ENCODE data around the gene GZMM.
A peak's percentile ranks its signal among the peaks of the same experiment; 100 is the strongest.
"Not testable (repeated sequence)": the region's sequence is repeated elsewhere in the genome, so short reads cannot be mapped to it uniquely, and the experiment has no call there.

GZMM gene

DNA sequence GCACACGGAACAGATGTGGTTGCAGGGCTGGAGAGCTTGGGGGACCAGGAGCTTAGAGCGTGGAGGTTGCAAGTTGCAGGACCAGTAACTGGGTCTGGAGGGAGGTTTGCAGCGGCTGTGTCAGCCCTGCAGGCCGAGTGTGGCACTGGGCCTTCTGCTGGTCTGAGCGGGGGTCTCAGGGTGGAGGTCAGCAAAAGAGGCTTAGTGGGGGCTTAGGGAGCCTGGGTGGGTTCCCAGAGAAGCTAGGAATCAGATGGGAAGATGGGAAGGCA, 40.1 kb downstream of the GZMM start:
- no peak for DNase-seq

DNA sequence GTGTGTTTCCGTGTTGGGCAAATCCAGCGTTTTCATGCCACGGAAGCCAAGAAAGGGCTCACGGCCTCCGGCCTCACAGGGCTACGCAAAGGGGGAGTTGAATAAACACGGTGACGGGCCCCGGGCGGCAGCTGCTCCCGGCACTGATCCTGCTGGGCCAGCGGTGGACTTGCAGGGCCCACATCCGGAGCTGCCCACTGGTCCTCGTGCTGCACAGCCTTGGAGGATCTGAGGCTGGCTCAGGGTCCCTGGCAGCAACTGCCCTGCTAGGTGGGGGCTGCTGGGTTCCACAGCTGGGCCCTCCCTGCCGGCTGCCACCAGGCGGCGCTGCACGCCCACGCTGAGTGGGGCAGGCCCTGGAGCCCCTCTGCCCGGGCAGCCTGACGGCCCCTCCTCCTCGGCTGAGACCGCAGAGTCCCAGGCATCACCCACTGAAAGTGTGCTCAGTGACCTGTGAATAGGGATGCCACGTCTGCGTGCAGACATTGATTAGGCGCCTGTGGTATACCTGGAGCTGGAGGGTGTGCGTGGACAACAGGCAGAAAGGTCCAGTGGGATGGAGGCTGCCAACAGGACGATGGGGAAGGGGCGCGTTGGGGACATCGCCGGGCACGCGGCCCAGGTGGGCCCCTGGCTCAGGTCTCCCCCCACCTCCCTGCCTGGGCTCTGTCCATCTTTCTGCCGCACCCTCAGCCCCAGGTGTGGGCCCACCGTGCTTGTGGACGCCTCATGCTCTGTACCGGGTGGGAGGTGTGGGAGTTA, 40.6 kb downstream of the GZMM start:
- DNase-seq = no peak

- not testable (repeated sequence) for DNase-seq
Measured at GRCh38 chr19:585146-585545, 41.3 kb downstream of the GZMM start.

GRCh38 chr19:585551-586110, 41.8 kb downstream of the GZMM start:
- DNase-seq = no peak

DNA sequence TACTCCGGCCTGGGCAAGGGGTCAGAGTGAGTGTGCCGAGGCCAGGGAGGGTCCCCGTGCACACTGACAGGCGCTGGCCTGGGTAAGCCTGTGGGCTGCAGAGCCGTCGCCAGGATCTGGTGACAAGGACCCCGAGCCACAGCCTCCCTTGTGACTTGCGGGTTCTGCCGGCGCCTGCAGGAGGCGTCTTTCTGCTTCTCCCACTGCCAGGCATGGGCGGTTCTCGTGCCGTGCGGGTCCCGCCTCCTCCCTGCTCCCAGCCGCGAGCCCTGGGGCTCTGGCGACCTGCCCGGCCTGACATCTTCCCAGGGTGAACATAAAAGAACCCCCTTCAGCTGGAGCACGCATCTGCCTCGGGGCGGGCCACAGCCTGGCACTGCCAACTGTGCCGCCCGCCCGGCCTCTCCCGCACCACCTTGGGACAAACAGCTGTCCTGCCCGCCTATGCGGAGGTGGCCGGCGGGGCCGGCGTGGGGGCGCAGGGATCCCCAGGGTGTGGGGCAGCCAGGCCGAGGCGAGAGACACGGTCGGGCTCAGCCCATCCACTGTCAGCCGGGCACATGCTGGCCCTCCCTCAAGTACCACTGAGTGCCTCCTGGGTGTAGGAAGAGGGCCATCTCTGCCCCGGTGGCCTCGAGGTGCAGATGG, 44.4 kb downstream of the GZMM start:
- peak; percentile 83 for DNase-seq

DNA sequence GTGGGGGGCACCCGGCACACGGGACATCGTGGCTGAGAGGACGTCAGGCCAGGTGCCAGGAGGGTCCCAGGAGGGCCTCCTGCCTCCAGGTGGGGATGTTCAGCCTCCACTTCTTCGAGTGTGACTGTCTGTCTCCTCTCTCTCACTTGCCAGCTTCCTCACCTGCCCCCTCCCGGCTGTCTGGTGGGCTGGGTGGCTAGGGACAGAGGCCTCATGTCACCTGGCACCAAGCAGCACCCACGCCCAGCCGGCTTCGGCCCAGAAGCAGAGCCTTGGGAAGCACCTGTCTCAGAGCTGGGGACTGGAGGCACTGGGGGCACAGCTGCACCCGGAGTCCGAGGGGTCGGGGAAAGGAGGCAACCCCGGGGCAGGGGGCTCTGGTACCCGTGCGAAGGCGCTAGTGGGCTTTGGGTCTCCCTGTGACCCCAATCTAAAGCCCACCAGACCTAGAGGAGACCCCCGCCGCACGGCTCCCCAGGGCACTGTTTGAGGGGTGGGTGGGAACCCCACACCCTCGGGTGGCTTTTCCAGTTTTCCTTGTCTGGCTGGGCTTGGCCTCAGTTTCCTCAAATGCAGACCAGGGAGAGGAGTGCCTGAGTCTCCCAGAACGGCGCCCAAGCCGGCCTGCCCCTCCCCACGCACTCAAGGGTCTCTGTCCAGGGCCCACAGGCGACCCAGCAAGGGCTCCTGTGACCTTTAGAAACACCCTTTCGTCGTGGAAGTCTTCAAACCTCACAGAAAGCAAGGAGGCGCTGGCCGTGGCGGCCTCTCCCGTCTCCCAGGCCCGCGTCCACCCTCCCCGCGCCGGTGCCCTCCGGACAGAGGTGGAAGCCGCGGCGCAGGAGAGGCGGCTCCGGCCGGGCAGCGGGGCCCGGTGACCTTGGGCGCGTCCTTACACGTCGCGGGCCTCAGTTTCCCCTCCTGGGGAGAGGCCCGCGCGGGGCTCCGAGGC, 45.2 kb downstream of the GZMM start:
- peak; percentile 57 for DNase-seq

- no peak for DNase-seq
Measured at GRCh38 chr19:589693-590395, 46.0 kb downstream of the GZMM start, which contains the start of gene HCN2. HCN2 (plus strand) TSS chr19:589881; CDS start chr19:589946, 65 bp downstream.

GRCh38 chr19:590396-590745, 46.5 kb downstream of the GZMM start:
- DNase-seq = no peak

- no peak for DNase-seq
Measured at GRCh38 chr19:590750-591098, 46.9 kb downstream of the GZMM start.

DNA sequence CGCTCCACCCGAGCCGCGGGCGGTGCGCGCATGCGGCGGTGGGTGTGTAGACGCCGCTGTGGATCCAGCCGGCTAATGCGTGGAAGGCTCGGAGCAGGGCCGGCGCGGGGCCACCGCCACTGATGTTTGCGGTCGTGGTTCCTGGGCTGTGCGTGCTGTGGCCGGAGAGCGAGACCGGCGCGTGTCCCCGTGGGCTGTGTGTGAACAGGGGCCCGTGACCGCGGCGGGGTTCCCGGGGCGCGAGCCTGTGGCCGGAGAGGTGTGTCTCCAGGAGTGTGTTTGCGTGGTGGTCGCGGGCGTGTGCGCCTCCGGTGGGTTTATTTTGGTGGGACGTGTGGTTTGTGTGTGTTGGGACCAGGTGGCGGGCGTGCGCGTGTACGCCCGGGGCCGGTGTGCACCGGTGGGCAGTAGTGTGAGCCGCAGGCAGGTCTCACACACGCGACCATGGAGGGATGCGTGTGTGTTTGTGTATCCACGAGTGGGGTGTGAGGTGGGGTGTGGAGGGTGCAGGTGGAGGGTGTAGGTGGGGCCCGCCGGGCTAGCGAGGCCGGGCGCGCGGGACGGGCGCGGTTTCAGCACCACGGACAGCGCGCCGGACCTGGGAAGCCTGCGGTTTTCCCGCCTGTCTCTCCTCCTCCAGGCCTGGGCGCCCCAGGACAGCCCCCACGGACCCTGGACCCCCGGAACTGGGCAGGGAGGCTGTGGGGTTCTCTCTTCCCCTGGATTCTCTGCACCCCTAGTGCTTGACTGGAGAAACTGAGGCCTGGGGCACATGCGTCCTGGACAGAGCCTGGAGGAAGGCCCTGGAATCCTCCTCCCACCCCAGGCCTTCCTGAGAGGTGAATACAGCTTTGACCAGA, 47.5 kb downstream of the GZMM start:
- DNase-seq = no peak

DNA sequence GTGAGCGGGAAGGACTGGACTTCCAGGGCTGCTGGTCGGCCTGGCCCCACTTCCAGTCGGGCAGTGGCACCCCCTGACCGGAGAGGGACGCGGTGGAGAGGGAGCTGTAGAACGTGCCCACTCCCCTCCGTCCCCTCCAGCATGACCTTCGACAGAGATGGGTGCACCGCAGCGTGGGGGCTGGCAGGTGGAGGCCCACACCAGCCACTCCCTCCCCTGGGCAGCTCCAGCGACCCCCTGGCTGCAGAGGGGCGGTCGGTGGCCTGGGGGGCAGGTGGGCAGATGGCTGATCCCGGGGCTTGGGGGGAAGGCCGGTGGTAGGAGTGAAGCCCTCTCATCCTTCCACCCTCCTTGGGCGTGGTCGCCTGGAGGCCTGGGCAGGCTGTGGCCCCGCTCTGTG, 48.2 kb downstream of the GZMM start:
- DNase-seq = no peak

GRCh38 chr19:593055-593454, 49.2 kb downstream of the GZMM start:
- no peak for DNase-seq

DNA sequence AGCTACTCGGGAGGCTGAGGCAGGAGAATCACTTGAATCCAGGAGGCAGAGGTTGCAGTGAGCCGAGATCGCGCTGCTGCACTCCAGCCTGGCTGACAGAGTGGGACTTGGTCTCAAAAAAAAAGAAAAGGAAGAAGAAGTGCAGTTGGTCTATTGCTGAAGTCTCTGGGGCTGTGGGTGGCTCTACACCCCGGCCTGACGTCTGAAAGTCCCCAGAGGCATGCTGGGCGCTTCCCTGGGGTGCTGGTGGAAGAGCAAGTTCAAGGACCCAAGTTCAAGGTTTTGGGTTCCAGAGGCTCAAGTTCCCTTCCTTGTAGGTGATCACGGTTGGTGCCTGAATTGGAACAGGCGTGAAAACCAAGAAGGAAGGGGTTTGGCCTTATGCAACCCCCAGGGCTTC, 49.7 kb downstream of the GZMM start:
- no peak for DNase-seq

- DNase-seq = no peak
Measured at GRCh38 chr19:594265-594870, 50.5 kb downstream of the GZMM start.

DNA sequence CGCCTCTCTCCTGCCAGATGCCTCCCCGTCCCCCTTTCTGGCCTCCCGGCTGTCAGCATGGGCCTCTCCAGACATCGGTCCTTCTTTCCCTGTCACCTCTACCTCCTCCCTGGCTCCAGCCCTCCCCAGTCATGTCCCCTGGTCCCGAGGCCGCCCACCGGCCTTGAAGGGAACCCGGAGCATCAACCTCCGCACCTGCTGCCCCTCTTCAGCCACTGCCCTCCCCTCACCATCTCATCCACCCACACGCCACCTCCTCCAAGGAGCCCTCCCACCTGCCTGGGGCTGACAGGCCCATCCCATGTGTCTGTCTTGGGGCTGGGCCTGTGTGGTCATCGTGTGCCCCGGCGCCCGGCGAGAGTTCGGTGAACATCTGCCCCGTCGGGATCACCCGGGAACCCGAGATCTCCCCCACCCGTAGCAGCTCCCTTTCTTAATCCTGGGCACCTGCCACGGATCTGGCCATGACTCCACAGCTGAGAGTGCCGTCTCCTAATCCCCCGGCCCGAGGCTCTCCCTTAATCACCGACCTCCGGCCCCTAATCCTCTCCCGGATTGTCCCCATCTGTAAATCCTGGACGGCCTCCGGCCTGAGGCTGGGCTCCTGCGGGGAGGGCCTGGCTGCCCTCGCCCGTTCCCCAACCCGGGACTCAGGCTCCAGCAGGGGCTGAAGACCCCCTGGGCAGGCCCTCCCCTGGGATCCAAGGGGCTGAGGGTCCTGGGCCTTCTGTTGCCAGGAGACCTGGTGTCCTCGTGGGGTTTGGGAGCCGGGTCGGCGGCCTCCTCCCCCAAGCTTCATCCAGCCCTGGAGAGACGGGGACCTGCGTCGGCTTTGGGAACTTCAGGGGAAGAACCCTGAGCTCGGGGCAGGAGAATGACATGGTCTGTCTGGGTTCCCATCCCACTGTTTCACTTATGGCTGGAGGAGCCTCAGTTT, 51.7 kb downstream of the GZMM start:
- no peak for DNase-seq

DNA sequence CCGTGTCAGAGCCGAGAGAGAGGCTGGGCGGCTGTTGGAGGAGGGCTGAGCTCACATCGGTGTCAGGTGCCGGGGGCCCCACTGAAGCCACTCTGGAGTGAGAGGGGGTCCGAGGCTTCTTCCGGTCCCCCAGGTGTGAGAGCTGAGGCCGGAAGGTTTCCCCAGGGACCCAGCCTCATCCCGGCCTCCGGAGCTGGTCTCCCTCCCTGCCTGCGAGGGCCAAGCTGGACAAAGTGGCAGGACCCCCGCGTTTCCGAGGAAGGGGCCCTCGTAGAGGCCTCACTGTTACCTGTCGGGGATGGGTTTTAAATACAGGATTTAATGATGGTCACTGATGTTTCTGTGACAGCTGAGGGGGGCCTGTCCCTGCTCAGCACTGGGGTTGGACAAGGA, 52.4 kb downstream of the GZMM start:
- DNase-seq = no peak

- no peak for DNase-seq
Measured at GRCh38 chr19:597406-598315, 53.8 kb downstream of the GZMM start.

All from NCI-H510A (cell line).